Measurements from ENCODE around the gene ESD.

DNA sequence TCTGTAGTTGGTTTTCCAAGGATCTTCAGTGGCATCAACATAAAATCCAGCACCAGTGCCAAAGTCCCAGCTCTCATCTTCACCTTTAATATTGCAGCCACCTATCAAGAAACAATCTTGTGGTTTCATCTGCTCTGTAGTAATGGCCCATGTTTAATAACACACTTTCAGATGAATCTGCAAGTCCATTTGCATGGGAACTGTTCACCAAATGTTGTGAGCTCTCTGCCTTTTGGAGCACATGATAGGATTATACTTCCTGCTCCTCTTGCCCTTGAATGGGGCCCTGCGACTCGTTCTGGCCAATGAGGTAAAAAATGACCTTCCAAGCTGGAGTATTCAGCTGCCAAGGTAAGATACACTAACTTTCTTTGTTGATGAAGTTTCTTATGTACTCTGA is 14.3 kb downstream of the ESD start:
- TF ChIP-seq ZNF264 (CRISPR knock-in tag; IDR thresholded peaks at IDR 0.05): no peak
- TF ChIP-seq MLLT10 (CRISPR knock-in tag; IDR thresholded peaks at IDR 0.05): no peak
- no peak for TF ChIP-seq RNF2 (conservative IDR thresholded peaks at IDR 0.05; ENCODE audit: low read depth)
- TF ChIP-seq SMC3 (IDR thresholded peaks at IDR 0.05; ENCODE audit: low read length): no peak
- no peak for TF ChIP-seq ZNF558 (CRISPR knock-in tag; IDR thresholded peaks at IDR 0.05; ENCODE audit: borderline replicate concordance)
- no peak for TF ChIP-seq DNMT1 (CRISPR knock-in tag; IDR thresholded peaks at IDR 0.05)
- no peak for TF ChIP-seq NRL (CRISPR knock-in tag; IDR thresholded peaks at IDR 0.05; ENCODE audit: borderline replicate concordance)
- TF ChIP-seq ARNT (IDR thresholded peaks at IDR 0.05): no peak
- TF ChIP-seq MED13 (CRISPR knock-in tag; IDR thresholded peaks at IDR 0.05): no peak
- TF ChIP-seq CHD2 (IDR thresholded peaks at IDR 0.05; ENCODE audit: low read depth, low read length): no peak
- no peak for TF ChIP-seq SKI (IDR thresholded peaks at IDR 0.05; ENCODE audit: partially characterized antibody)
- TF ChIP-seq RAD21 (CRISPR knock-in tag; IDR thresholded peaks at IDR 0.05): no peak
- TF ChIP-seq, protein P1, sequence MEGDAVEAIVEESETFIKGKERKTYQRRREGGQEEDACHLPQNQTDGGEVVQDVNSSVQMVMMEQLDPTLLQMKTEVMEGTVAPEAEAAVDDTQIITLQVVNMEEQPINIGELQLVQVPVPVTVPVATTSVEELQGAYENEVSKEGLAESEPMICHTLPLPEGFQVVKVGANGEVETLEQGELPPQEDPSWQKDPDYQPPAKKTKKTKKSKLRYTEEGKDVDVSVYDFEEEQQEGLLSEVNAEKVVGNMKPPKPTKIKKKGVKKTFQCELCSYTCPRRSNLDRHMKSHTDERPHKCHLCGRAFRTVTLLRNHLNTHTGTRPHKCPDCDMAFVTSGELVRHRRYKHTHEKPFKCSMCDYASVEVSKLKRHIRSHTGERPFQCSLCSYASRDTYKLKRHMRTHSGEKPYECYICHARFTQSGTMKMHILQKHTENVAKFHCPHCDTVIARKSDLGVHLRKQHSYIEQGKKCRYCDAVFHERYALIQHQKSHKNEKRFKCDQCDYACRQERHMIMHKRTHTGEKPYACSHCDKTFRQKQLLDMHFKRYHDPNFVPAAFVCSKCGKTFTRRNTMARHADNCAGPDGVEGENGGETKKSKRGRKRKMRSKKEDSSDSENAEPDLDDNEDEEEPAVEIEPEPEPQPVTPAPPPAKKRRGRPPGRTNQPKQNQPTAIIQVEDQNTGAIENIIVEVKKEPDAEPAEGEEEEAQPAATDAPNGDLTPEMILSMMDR (CRISPR knock-in tag; IDR thresholded peaks at IDR 0.05): no peak
- no peak for TF ChIP-seq RAD51 (IDR thresholded peaks at IDR 0.05; ENCODE audit: borderline replicate concordance)
